D721Med (cell line): ENCODE results near the gene CD8B.

Experiments
- DNase-seq: peaks from one replicate; pipeline ENCODE4 v3.0.0; 2011; ENCODE audit warnings: low spot score; ENCODE audit not compliant: insufficient read length
- FAIRE-seq: peaks from 2 replicates; lab custom pipeline; 2011; peaks lifted over from hg19 to GRCh38; lab: Jason Lieb, UNC
- CTCF ChIP-seq: IDR thresholded peaks from 2 replicates; pipeline ENCODE4 v1.5.1; 2012; ENCODE audit warnings: mild to moderate bottlenecking, control low read depth; ENCODE audit not compliant: insufficient read depth; ENCODE audit errors: missing control alignments

Gene CD8B

DNA sequence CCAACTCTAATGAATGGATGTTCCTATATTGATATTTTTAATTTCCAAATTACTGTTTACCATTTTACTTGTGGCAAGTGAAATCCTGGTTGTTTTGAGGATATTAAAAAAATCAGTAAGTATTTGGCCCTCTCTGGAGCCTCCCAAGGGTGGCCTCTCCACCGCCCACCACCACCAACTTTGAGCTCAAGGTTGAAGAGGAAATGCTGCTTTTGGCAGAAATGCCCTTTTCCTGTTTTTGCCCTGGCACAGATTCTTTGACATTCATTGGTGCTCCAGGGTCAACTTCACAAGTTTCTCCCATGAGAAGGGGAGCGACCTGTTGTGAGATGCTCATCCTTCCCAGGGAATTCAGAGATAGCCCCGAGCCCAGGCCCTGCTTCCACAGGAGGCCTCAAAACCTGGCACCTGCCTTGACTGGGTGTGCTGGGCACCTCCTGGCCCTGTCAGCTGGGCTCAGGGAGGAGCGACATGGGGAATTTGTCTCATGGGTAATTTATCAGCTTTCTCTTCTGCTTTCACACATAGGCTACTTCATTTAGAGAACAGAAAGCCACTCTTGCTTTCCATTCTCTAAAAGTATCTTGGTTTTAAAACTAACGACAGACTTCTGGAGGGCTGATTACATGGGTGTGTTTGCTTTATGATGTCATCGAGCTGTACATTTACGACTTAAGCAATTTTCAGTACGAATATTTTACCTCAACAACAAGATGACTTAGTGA is 77.9 kb downstream of the CD8B start:
- FAIRE-seq: no peak
- TF ChIP-seq CTCF: no peak
- no peak for DNase-seq

GRCh38 chr2:86782748-86783147 is 78.9 kb downstream of the CD8B start:
- TF ChIP-seq CTCF: no peak
- FAIRE-seq: no peak
- DNase-seq: no peak

GRCh38 chr2:86781363-86781762 is 80.3 kb downstream of the CD8B start:
- DNase-seq: no peak
- no peak for FAIRE-seq
- TF ChIP-seq CTCF: no peak

- no peak for TF ChIP-seq CTCF
- DNase-seq: no peak
Measured at GRCh38 chr2:86779971-86780370, 81.7 kb downstream of the CD8B start.

DNA sequence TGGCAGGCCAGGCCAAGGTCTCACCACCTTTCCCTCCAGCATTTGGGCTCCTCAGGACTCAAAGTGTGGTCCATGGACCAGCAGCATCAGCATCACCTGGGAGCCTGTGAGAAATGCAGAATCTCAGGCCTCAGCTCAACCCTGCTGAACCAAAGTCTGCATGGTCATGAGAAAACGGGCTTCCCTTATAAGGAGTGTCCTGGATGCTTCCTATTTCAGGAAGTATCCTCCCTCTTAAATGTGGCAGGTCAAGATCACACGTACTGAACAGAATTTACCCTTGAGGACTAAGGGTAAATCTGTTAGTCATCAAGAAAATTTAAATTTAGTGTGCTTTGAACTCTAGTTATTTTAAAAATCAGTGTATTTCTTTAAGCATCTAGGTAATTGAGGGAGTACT is 82.7 kb downstream of the CD8B start:
- TF ChIP-seq CTCF: no peak
- no peak for DNase-seq
- FAIRE-seq: no peak

More at GRCh38 chr2:86779971-86780370, 81.7 kb downstream of the CD8B start:
- FAIRE-seq: no peak

DNA sequence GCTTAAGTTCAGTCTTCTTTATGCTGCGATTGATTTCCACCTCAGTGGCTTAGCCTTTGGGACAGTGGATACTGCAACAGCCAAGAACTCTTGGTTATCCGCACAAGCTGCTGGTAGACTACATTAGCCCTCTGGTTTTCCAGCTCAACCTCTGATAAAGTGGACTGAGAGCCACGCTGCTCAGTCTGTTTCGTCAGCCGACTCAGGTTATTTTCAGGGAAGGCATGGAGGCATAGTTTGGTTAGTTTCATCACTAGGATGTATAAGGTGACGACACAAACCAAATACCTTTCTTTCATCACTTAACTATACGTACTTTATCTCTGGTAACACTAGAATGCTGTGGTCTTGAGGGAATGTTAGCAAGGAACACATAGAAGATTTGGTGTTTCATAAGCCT is 85.2 kb downstream of the CD8B start:
- no peak for DNase-seq
- FAIRE-seq: no peak
- no peak for TF ChIP-seq CTCF

- TF ChIP-seq CTCF: no peak
- no peak for DNase-seq
- no peak for FAIRE-seq
Measured at GRCh38 chr2:86775338-86775737, 86.3 kb downstream of the CD8B start.
